Right lobe of liver (tissue), 6 donors: Measurements from ENCODE around the gene FGF18. TPM values are rescaled to one million over a fixed set of nuclear protein-coding genes. Genes with fewer than 3 reads are reported as not detected.

Source experiments
- ATAC-seq, 4 donors: fragments of 200-7000 bp; cut with Tn5 transposase; one replicate each; pipeline ENCODE4 v1.9.1; 2020; ENCODE audit warnings: mild to moderate bottlenecking in 4 of 4, moderate library complexity in 4 of 4
- DNase-seq, 3 donors: peaks; one replicate each; pipeline ENCODE4 v3.0.0-alpha.2; 2020
- H3K27ac ChIP-seq, 3 donors: fragments of 200-600 bp; one replicate each; pipeline ENCODE4 v1.8.0; 2022
- H3K27me3 ChIP-seq, 2 donors: fragments of 200-600 bp; one replicate each; pipeline ENCODE4 v1.8.0; 2022
- H3K36me3 ChIP-seq, 4 donors: fragments of 200-600 bp; sonication (generic) in 1 of 4; one replicate each; pipeline versions ENCODE4 v1.5.1 to v1.8.0; 2017 to 2022; ENCODE audit warnings: control low read depth in 1 of 4
- H3K4me1 ChIP-seq, 4 donors: fragments of 200-600 bp; sonication (generic) in 1 of 4; one replicate each; pipeline versions ENCODE4 v1.5.1 to v1.8.0; 2017 to 2022; ENCODE audit warnings: control low read depth in 1 of 4
- H3K4me3 ChIP-seq, 3 donors: fragments of 200-600 bp; one replicate each; pipeline ENCODE4 v1.8.0; 2022
- H3K9me3 ChIP-seq, 4 donors: fragments of 200-600 bp; sonication (generic) in 1 of 4; one replicate each; pipeline versions ENCODE4 v1.5.1 to v1.8.0; 2017 to 2022; ENCODE audit warnings: control low read depth in 1 of 4
- CTCF ChIP-seq, 4 donors: fragments of 200-600 bp in 3 of 4; fragments of 450-650 bp in 1 of 4; IDR thresholded peaks; one replicate each; pipeline versions ENCODE4 v1.5.1 to v1.8.0; 2016 to 2022; ENCODE audit warnings: antibody characterized with exemption in 4 of 4, mild to moderate bottlenecking in 2 of 4
- POLR2A ChIP-seq: fragments of 450-650 bp; IDR thresholded peaks from one replicate; pipeline ENCODE4 v1.6.1; 2017; ENCODE audit warnings: antibody characterized with exemption, mild to moderate bottlenecking
- WGBS: methylation state at CpG from one replicate; pipeline ENCODE4 v1.1.6; 2018; ENCODE audit warnings: low coverage, low lambda C conversion rate; ENCODE audit not compliant: insufficient coverage; ENCODE audit errors: missing lambda C conversion rate; 5-methylcytosine and 5-hydroxymethylcytosine counted together
- intact Hi-C, 2 donors: fragments of 100-400 bp; cut with DNase I; formaldehyde crosslinking; loops; one replicate each; pipeline versions ENCODE4 v1.11.2 to v1.14.1; 2022
- total RNA-seq, 6 experiments: library from RNA; depleted of rRNA in 2 of 6; stranded (reverse); fragments of >200 nt in 2 of 6; fragmentation: NEBNext Ultra II Directional in 3 of 6; extraction: Animal tissue kit (Norgen Biotek cat#: 25700) in 3 of 6; gene quantifications; one replicate each; pipeline versions ENCODE4 v1.1.0 to v1.2.4, GENCODE V29; 2016 to 2023
- donor health status: DM: no; HTN: yes; CAD: no.
- donor health status: DM: no; HTN: no; CAD: no.
- donor health status: DM: no; HTN: no; CAD: no.
- donor health status: DM: no; HTN: yes; CAD: no.
- donor health status: DM: no; HTN: yes; CAD: no.

Gene FGF18
- total RNA-seq, 6 experiments from 2014 or later = 0.12 TPM; not detected in 5

- H3K4me3 ChIP-seq = no peak overlapping the region
- H3K27ac ChIP-seq = no peak overlapping the region
- 79% methylated on average over 10 of the region's 11 CpGs for WGBS
- peaks cover 0 to 10% of the 10 kb centered on the region in 2 donors for H3K27me3 ChIP-seq
- H3K9me3 ChIP-seq = no peaks in the 10 kb centered on the region
- H3K36me3 ChIP-seq = peaks cover 0 to 10% (median 4%) of the 10 kb centered on the region in 4 donors
- no peak for TF ChIP-seq CTCF (IDR thresholded peaks at IDR 0.05)
- no peak for TF ChIP-seq POLR2A
- intact Hi-C loops = loop anchor here in 1 of 2 donors (10.0 kb wide), 1 partner anchor 488 kb away; no protein-coding TSS in a partner anchor
- DNase-seq = no peak
- ATAC-seq = no peak
- peaks cover 0 to 27% (median 10%) of the 10 kb centered on the region in 4 donors for H3K4me1 ChIP-seq
Measured at GRCh38 chr5:171416160-171417049, 3.0 kb upstream of the FGF18 start.

- no peaks in the 10 kb centered on the region for H3K9me3 ChIP-seq
- DNase-seq (peak; percentile 76 to 81 (median 80)), ATAC-seq (peak; percentile 95 to 97 (median 96))
- H3K4me3 ChIP-seq = peak overlapping the region in 1 of 3 donors; percentile 37
- 18% methylated on average over 17 of the region's 26 CpGs for WGBS
- intact Hi-C loops = loop anchor here in 1 of 2 donors (10.0 kb wide), 1 partner anchor 486 kb away; no protein-coding TSS in a partner anchor
- peaks cover 0 to 27% (median 10%) of the 10 kb centered on the region in 4 donors for H3K4me1 ChIP-seq
- TF ChIP-seq CTCF (IDR thresholded peaks at IDR 0.05) = peak; percentile 81 to 92 (median 86)
- TF ChIP-seq POLR2A = no peak
- no peak overlapping the region for H3K27ac ChIP-seq
- H3K36me3 ChIP-seq = no peaks in the 10 kb centered on the region
- H3K27me3 ChIP-seq = peaks cover 0 to 10% of the 10 kb centered on the region in 2 donors
Measured at GRCh38 chr5:171418316-171418981, 998 bp upstream of the FGF18 start.

GRCh38 chr5:171419688-171420430, 412 bp downstream of the FGF18 start:
- H3K4me1 ChIP-seq = peaks cover 0 to 27% (median 10%) of the 10 kb centered on the region in 4 donors
- no peak overlapping the region for H3K27ac ChIP-seq
- peak in 2 of 4 donors; percentile 5 to 14 for ATAC-seq
- H3K36me3 ChIP-seq = no peaks in the 10 kb centered on the region
- no peaks in the 10 kb centered on the region for H3K9me3 ChIP-seq
- no peak for DNase-seq
- H3K4me3 ChIP-seq = peak overlapping the region in 1 of 3 donors; percentile 37
- no CpG with 5 or more reads among the region's 95 CpGs for WGBS
- TF ChIP-seq POLR2A = no peak
- no peak for TF ChIP-seq CTCF (IDR thresholded peaks at IDR 0.05)
- peaks cover 0 to 10% of the 10 kb centered on the region in 2 donors for H3K27me3 ChIP-seq
- intact Hi-C loops = loop anchor here in 1 of 2 donors (10.0 kb wide), 1 partner anchor 485 kb away; no protein-coding TSS in a partner anchor
